Activated B cell treated with CpG ODN at 0.5 μM for 24 hours (primary cell): ENCODE data around the gene ZIC2. TPM values are rescaled to one million over a fixed set of nuclear protein-coding genes. Genes with fewer than 3 reads are reported as not detected.

Experiments used
- ATAC-seq: fragments of 200-7000 bp; cut with Tn5 transposase; one replicate; pipeline ENCODE4 v1.10.0; 2021; ENCODE audit warnings: low read depth, mild to moderate bottlenecking, moderate library complexity
- CTCF ChIA-PET: fragments of 350-600 bp; sonication (Branson Sonifier 250); formaldehyde crosslinking; loops from one replicate; lab custom pipeline; 2021; ENCODE audit warnings: antibody characterized with exemption; lab: Charles Lee
- POLR2A ChIA-PET: fragments of 350-600 bp; sonication (Branson Sonifier 250); formaldehyde crosslinking; loops from one replicate; lab custom pipeline; 2021; ENCODE audit warnings: antibody characterized with exemption; lab: Charles Lee
- DNase-seq: peaks from one replicate; pipeline ENCODE4 v3.0.0; 2022
- H3K27ac Mint-ChIP-seq: one replicate; pipeline ENCODE4 v1.8.0; 2020; ENCODE audit warnings: mixed read lengths
- H3K27me3 Mint-ChIP-seq: one replicate; pipeline ENCODE4 v1.8.0; 2021; ENCODE audit warnings: mixed read lengths
- H3K36me3 Mint-ChIP-seq: one replicate; pipeline ENCODE4 v1.8.0; 2021; ENCODE audit warnings: low read depth, mixed read lengths
- H3K4me1 Mint-ChIP-seq: one replicate; pipeline ENCODE4 v1.8.0; 2021; ENCODE audit warnings: mixed read lengths
- H3K4me3 Mint-ChIP-seq: one replicate; pipeline ENCODE4 v1.8.0; 2020; ENCODE audit warnings: mild to moderate bottlenecking, mixed read lengths
- H3K9me3 Mint-ChIP-seq: one replicate; pipeline ENCODE4 v1.8.0; 2020; ENCODE audit warnings: mixed read lengths
- CTCF ChIP-seq: fragments of 200-600 bp; IDR thresholded peaks from one replicate; pipeline ENCODE4 v1.8.0; 2022; ENCODE audit warnings: antibody characterized with exemption, mild to moderate bottlenecking
- intact Hi-C: fragments of 100-400 bp; cut with micrococcal nuclease; formaldehyde crosslinking; loops from one replicate; pipeline ENCODE4 v1.15.1; 2024
- total RNA-seq: library from RNA; stranded (reverse); gene quantifications from 2 replicates; pipeline ENCODE4 v1.2.3, GENCODE V29; 2022

Gene ZIC2
- total RNA-seq, 1 donor from 2014 or later, result not detected

DNA sequence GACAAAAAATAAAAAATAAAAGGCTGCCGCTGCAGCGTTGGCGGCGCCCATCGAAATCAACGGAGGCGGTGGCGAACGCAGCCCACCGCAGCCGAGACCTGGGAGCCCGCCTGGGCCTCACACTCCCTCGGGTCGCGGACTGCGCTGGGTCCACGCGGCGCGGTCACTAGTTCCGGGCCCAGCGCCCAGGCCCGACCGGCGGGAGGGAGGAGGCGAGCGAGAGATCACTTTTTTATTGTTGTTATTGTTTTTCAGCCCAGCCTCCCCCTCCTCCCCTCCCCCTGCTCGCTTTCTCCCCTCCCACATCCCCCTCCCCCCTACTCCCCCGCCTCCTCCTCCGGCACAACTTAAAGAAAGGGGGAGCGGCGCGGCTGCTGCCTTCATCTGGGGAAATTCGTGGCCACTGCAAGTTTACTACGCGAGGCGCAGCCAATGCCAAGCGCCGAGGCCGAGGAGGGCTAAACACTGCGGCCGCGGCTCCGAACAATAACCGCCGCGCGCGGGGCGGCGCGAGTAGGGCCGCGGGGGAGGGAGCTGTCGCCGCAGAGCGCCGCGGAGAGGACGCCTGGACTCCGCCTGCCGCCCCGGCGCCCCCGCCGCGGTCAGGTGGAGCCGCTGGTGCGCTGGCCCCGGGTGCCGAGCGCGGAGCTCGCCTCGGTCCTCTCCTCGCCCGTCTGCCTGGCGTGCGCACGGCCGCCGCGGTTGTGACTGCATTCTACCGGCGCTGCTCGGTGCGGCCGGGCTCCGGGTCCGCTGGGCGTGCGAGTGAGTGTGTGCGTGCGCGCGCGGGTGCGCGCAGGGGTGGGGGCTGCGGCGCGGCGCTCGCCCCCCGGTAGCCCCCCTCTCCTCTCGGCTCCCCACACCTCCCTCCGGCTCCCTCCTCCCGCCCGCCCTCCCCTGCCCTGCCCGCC is 505 bp upstream of the ZIC2 start:
- CTCF ChIA-PET, result no interaction called here
- no peak for TF ChIP-seq CTCF
- Mint-ChIP-seq H3K27me3 (peaks cover 55% of the 10 kb centered on the region), H3K4me3 (peak overlapping the region; percentile 61), H3K9me3 (peaks cover 7% of the 10 kb centered on the region), H3K27ac (no peak overlapping the region), H3K36me3 (peaks cover 6% of the 10 kb centered on the region), H3K4me1 (peaks cover 2% of the 10 kb centered on the region)
- ATAC-seq, result peak; percentile 29
- intact Hi-C loops, result loop anchor here (2.0 to 5.0 kb wide), 2 partner anchors 14 to 324 kb away; no protein-coding TSS in a partner anchor
- POLR2A ChIA-PET, result interaction anchor here (0.7 to 1.1 kb wide), 2 partner anchors 10 to 108 kb away, joined by 3 read pairs; partner anchors contain the start of gene PCCA
- no peak for DNase-seq

- peaks cover 2% of the 10 kb centered on the region for H3K9me3 Mint-ChIP-seq
Measured at GRCh38 chr13:99982036-99982730, 599 bp downstream of the ZIC2 start.

GRCh38 chr13:99982731-99983498 is 1.3 kb downstream of the ZIC2 start:
- POLR2A ChIA-PET, result no interaction called here
- no peak for TF ChIP-seq CTCF
- no peak for DNase-seq
- Mint-ChIP-seq H3K36me3 (peaks cover 5% of the 10 kb centered on the region), H3K27ac (peak overlapping the region; percentile 61), H3K9me3 (peaks cover 2% of the 10 kb centered on the region), H3K27me3 (peaks cover 52% of the 10 kb centered on the region), H3K4me3 (no peak overlapping the region), H3K4me1 (peaks cover 2% of the 10 kb centered on the region)
- ATAC-seq, result no peak
- CTCF ChIA-PET, result no interaction called here
- intact Hi-C loops, result loop anchor here (5.0 kb wide), 1 partner anchor 326 kb away; no protein-coding TSS in a partner anchor

More at GRCh38 chr13:99982036-99982730, 599 bp downstream of the ZIC2 start:
- ChIA-PET CTCF (no interaction called here), POLR2A (no interaction called here)
- peaks cover 52% of the 10 kb centered on the region for H3K27me3 Mint-ChIP-seq
- peak overlapping the region; percentile 41 for H3K27ac Mint-ChIP-seq
- H3K4me1 Mint-ChIP-seq, result peaks cover 2% of the 10 kb centered on the region
- intact Hi-C loops, result loop anchor here (5.0 kb wide), 1 partner anchor 325 kb away; no protein-coding TSS in a partner anchor
- H3K36me3 Mint-ChIP-seq, result peaks cover 5% of the 10 kb centered on the region
- H3K4me3 Mint-ChIP-seq, result no peak overlapping the region
- no peak for DNase-seq
- peak; percentile 19 for ATAC-seq
- no peak for TF ChIP-seq CTCF

DNA sequence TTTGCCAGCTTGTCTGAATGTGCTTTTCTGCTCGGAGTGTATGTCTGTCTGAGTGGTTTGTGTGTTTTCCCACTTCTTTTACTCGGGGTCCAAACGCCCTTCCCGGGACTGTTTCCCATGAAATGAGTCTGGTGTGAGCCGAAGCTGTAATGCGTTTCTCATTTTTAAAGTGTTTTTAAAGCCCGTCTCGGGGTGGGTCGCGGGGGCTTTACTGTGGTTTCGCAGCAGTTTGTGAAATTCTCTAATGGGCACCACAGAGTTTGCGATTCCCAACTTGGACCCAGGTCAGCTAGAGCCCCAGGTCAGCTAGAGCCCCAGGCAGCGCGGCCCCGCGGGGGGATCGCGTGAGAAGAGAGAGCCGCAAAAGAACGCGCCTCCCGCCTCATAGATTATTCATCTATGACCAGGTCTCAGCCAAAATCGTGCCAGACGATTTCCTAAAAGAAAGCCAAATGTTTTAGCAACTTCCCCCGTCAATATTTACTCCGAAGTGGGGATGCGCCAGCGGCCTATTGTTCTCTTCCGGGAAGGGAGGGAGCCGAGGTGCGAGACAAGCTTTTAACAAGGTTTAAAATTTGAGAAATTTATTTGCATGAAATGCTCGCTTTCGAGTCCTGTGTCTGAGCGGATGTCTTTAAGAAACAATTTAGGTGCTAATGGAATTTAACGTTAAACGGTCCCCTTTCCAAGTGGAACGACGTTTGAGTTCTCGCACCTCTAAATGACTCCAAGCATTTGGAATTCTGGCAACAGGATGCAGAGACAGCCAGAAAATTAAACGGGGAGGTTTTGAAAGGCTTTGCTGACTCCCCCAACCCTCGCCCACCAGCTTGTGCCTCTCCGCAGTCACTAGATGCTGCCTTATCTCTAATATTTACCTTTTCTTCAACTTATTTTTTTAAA is 2.2 kb downstream of the ZIC2 start:
- Mint-ChIP-seq H3K27ac (peak overlapping the region; percentile 61), H3K36me3 (peaks cover 5% of the 10 kb centered on the region), H3K27me3 (peaks cover 50% of the 10 kb centered on the region), H3K9me3 (peaks cover 2% of the 10 kb centered on the region), H3K4me3 (no peak overlapping the region), H3K4me1 (peaks cover 2% of the 10 kb centered on the region)
- DNase-seq (no peak), ATAC-seq (no peak)
- intact Hi-C loops, result loop anchor here (5.0 kb wide), 1 partner anchor 326 kb away; no protein-coding TSS in a partner anchor
- no peak for TF ChIP-seq CTCF
- ChIA-PET POLR2A (no interaction called here), CTCF (no interaction called here)
